HG03039 (cell line): ENCODE results near the gene PID1.
"Not testable (repeated sequence)": the region's sequence is repeated elsewhere in the genome, so short reads cannot be mapped to it uniquely, and the experiment has no call there.

Experiments
- ATAC-seq: cut with Tn5 transposase; IDR thresholded peaks from one replicate; pipeline ENCODE4 v1.9.1; 2021; ENCODE audit warnings: mild to moderate bottlenecking, moderate library complexity; ENCODE audit not compliant: unreplicated experiment

The PID1 gene

GRCh38 chr2:229220254-229220653 lies 50.8 kb downstream of the PID1 start:
- ATAC-seq = no peak

DNA sequence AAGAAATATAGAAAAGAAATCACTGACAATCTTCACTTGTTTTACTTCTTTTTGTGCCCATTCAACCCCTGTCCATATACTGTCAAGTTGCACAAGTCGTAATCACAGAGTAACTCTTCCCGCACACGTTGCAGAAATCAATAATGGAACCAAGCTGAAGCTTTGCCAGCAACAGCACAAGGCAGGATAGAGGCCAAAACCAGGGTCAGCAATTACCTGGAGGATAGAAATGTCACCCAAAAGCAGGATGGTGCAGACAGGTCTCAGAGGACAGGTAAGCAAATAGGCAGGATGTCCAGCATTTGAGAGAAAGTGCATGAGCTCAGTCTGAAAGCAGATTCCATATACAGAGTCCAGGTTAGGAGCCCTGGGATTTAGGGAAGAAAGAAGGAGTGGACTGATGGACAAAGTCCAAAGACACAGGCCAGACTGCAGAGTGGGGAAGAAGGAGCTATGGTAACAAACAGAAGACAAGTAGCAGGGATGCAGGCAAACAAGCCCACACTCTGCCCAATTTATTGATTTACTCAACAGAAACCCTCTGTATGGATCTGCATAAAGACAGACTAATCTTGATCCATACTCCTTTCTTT lies 52.7 kb downstream of the PID1 start:
- no peak for ATAC-seq

DNA sequence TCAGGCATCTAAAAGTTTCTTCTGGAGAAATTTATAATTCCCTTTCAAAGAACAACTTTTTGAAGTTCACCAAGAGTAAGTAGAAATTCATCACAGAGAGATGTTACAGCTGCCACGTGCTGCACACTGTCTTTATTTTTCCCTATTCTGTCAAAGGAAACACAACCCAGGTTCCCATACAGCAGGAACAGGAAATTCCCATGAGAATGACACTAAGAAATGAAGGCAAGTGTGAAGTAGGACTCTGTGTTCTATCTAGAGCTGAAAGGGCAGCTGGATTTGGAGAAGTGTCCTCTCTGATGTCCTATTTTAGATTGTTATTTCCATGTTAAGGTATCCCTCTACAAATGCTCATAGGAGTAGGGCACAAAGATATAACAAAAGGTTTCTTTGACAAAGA lies 58.8 kb downstream of the PID1 start:
- ATAC-seq = no peak

DNA sequence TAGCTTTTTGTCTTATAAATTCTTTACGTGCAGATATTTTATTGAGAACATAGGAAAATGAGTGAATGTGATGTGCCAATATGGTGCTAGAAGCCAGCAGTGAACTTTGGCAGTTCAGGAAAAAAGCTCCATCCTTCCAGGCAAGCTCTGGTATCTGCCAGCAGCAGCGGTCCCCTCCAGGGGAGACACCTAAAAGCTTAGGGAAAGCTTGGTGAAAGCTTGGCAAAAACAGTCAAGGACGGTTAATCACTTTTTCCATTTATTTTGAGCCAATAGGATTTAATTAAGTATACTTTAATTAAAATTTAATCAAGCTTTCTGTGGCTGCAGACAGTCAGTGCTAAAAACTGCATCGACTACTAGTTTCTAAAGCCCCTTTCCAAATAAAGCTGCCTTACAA lies 60.4 kb downstream of the PID1 start:
- no peak for ATAC-seq

DNA sequence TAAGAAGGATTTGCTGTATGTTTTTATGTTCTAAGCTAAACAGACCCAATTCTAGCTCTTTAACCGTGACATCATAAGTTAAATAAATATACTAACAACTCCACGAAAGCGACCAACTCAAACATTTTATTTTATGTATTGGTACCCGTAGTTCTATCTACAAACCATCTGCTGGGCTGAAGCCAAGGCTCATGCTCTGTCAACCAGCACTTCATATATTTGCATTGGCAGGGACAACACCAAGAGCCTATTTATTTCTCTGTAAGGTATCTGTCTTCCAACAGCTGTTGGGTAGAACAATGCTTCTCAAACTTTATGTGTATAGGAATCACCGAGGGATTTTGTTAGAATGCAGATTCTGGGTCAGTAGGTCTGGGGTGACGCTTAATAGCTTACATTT lies 64.5 kb downstream of the PID1 start:
- no peak for ATAC-seq

- ATAC-seq = no peak
These were observed 65.4 kb downstream of the PID1 start for GRCh38 chr2:229205704-229206103.

DNA sequence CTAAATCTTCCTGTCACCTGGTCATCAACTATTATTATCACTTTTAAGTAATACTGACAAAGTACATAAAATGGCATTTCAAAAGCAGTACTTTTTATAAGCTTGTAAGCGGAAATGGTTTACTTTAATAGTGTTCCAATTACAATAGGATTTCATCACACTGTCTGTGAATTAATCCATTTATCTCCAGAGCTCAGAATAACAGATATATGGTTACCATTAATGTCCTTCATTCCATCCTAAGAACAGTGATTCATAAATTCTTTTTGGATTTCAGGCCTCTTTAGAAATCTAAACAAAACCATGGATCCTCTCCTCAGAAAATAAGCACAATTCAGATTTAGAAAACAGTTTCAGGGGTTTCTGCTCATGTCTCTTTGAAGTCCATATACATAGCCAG lies 68.4 kb downstream of the PID1 start:
- no peak for ATAC-seq

DNA sequence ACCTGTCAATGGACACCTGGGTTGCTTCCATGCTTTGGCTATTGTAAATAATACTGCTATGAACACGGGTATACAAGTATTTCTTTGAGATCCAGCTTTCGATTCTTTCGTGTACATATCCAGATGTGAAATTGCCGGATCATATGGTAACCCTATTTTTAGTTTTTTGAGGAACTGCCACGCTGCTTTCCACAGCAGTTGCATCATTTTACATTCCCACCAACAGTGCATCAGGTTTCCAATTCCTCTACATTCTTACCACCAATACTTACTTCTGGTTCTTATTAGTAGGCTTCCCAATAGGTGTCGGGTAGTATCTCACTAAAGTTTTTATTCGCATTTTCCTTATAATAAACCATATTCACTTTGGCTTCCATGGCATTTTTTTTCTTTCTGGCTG lies 69.6 kb downstream of the PID1 start:
- ATAC-seq = no peak

- ATAC-seq = no peak
These were observed 71.8 kb downstream of the PID1 start for GRCh38 chr2:229199267-229199666.

GRCh38 chr2:229196448-229196847 lies 74.6 kb downstream of the PID1 start:
- no peak for ATAC-seq

DNA sequence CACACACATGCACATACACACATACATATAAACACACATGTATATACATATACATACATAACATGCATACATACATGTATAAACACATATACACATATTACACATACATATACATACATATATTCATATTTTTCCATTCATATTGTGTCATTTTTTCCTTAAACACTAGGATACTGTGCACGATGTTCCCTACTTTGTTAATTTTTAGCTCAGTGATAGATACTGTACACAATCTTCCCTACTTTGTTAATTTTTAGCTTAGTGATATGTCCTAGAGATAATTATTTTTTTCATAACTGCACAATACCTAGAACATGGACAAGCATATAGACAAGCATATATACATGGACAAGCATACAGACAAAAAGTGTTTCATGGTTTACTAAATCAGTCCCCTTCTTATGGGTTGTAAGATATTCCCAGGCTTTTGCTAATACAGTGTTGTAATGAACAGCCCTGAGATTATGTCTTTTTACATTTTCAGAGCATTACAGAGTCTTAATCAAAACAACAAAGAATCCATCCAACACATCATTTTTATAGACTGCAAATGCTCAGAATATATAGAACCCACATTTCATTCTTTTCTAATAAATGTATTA lies 75.6 kb downstream of the PID1 start:
- no peak for ATAC-seq

- ATAC-seq = no peak
These were observed 77.8 kb downstream of the PID1 start for GRCh38 chr2:229193281-229193680.

- no peak for ATAC-seq
These were observed 79.7 kb downstream of the PID1 start for GRCh38 chr2:229191413-229191812.

DNA sequence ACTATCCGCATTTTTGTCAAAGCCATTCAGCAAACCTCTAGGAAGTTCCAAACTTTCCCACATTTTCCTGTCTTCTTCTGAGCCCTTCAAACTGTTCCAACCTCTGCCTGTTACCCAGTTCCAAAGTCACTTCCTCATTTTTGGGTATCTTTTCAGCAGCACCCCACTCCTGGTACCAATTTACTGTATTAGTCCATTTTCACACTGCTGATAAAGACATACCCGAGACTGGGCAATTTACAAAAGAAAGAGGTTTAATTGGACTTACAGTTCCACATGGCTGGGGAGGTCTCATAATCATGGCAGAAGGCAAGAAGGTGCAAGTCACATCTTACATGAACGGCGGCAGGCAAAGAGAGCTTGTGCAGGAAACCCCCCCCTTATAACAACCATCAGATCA lies 84.0 kb downstream of the PID1 start:
- not testable (repeated sequence) for ATAC-seq

DNA sequence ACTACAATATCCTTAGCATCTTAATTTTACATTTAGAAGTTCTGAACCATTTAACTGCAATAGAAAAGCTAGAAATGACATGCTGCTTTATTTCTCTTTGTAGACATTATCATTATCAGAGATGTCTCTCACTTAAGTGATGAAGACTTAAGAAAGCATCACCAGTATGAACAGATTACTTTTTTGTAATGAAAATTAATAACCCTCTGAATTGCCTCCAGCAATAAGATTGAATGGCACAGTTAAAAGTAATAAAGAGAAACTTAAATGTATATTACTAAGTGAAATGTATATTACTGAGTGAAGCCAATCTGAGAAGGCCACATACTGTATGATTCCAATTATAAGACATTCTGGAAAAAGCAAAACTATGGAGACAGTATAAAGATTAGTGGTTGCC lies 89.4 kb downstream of the PID1 start:
- no peak for ATAC-seq

DNA sequence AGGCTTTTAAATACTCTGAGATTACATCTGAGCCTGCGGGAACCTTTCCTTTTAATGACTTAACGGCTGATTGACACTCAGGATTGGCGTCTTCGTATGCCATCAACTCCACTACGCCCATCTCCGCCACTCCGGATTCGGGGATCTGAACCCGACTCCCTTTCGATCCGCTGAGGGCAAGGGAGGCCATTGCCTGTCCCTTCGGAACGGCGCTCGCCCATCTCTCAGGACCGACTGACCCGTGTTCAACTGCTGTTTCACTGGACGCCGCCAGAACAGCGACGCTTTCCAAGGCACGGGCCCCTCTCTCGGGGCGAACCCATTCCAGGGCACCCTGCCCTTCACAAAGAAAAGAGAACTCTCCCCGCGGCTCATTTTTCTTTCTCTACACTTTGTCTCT lies 90.4 kb downstream of the PID1 start:
- no peak for ATAC-seq

DNA sequence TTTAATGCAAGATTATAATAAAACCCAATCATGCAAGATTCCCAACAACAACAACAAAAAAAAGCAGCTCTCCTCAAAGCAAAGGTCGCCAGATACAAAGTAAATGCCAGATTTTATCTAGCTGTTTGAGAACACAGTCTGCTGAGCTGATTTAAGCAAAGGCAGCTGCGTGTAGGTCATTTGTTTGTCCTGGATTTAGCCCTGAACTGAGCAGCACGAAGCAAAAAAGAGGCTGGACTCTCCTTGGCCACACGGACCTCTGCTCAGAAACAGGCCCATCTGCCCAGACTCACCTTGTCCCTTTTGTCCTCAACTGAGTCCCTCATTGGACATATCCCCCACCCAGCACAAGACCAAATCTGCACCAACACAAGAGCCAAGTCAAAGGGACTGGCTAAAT lies 91.5 kb downstream of the PID1 start:
- ATAC-seq = no peak

- no peak for ATAC-seq
These were observed 92.4 kb downstream of the PID1 start for GRCh38 chr2:229178706-229179105.

DNA sequence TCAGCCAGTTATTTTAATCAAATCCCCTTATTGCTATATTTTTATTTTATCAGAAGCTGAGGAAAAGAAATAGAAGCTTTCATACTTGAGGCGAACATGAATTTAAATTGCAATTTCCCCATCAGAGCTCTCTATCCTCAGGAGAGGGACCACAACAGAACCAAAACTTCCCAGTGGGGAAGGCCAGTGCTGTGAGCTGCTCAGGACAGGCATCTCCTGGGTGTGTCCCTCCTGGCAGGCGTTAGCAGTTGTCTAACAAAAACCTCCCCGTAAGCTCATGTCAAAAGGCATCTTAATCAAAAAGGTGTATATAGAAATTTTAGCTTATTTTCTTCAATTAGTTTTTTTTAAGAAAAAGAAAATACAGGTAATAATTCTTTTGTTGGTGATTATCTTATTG lies 93.0 kb downstream of the PID1 start:
- no peak for ATAC-seq

- no peak for ATAC-seq
These were observed 95.0 kb downstream of the PID1 start for GRCh38 chr2:229176136-229176535.

DNA sequence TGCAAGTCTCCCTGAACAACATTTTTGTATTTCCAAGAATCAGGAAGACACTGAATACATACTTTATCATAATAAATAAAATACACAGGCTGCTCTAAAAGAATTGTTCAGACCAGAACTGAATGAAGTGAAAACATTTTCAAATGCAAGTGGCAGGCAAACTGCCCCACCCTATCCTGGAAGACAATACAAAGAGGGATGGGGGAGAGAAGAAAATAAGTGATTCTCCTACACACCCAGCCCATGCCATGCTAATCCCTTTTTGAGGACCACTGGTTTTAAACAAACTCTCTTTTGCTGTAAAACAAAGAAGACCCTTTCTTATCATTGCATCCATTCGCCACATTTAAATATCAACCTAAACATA lies 95.6 kb downstream of the PID1 start:
- no peak for ATAC-seq

DNA sequence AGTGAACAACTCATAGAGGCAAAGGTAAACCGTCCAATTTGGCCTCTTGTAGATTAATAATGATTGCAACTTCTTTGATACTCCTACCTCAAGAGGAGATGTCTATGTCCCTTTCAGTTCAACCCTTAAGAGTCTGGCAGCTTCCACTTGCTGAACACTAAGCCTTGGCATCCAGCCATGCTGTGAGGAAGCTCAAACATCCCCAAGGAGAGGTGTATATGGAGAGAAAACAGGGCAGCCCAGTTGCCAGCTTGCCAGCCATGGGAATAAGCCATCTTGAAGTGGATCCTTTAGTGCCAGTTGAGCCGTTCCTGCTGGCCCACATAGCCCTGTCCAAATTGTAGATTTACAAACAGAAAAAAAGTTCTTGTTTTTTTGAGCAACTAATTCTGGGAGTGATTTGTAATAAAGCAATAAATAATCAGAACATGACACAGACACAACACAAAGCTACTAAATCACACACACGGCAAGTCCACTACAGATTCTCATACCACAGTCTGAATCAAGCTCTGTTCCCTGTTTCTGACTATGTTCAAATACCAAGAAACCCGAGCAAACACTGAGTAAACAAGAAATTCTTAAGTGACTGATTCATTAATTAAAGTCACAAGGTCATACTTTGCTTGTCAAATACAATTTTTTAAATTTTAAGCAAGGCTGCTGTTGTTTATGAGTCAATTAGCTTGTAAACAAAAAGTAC lies 96.1 kb downstream of the PID1 start:
- ATAC-seq = no peak
